Left lobe of liver (tissue), 2 donors: ENCODE data around the gene WDR86. TPM values are rescaled to one million over a fixed set of nuclear protein-coding genes. Genes with fewer than 3 reads are reported as not detected.

Source experiments
- ATAC-seq: fragments of 200-7000 bp; cut with Tn5 transposase; one replicate; pipeline ENCODE4 v1.9.1; 2020; ENCODE audit warnings: mild to moderate bottlenecking, moderate library complexity
- DNase-seq: peaks from one replicate; pipeline ENCODE4 v3.0.0-alpha.2; 2020; ENCODE audit warnings: low spot score
- total RNA-seq: library from RNA; stranded (reverse); gene quantifications from one replicate; pipeline ENCODE4 v1.2.1, GENCODE V29; 2021
- donor health status: DM: no; HTN: no; CAD: no; lungs with moderate emphysema.
- donor health status: DM: no; HTN: yes; CAD: no.

WDR86 gene
- total RNA-seq, 1 donor from 2014 or later: 0.28 TPM

DNA sequence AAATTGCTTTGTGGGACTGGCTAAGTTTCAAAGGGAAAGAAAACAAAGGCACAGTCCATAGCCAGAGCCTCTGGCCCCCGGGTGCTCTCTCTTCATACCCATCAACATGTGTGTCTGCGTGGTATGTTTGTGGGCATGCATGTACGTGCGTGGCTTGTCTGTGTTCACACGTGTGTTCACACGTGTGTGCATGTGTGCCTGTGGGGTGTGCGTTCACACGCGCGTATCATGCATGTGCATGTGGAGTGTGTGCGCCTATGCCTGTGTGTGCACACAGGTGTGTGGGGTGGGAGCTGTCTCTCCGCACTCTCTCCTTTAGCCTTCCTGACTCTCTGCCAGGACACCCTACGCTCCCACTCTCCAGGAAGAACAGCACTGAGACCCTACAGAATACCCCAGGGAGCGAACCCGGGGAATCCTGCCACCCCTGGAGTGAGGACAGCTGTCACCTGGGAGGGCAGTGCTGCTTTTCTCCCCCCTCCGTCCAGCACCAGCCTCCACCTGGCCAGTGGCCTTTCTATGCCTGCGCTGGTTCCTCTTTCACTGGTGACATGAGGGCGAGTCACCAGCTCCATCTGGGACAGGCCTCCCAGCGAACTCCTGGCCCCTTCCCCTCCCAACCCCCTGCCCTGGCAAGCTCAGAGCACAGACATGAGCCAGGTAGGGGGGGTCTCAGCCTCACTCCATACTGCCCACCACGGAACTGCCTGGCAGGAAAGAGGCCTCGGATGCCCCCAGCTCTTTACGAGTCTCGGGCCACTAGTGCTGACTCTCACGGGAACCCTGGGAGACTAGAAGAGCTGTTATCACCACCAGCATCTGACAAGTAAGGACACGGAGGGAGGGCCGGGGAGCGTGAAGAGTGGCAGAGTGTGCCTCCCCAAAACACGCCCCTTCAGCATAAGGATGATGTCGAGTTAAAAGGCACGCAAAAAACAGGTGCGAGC is 16.5 kb downstream of the WDR86 start:
- DNase-seq: no peak
- no peak for ATAC-seq

DNA sequence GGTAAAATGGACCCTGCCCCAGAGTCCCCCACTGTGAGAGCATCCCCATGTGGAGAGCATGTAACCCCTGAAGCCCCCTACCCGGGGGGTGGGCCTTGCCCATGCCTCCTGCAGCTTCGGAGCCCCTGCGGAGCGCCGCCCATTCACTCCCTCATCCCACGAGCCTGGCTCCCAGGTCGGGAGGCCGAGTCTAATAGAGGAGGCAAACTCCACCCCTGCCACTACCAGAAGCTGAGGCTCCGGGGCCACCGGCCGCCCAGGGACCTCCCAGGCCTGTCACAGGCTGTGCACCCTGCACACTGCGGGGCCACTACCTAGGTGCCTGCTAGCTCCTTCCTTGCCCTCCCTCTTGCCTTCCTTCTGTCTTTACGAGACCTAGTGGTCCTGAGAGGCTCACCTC is 17.4 kb downstream of the WDR86 start:
- ATAC-seq (no peak), DNase-seq (no peak)

DNA sequence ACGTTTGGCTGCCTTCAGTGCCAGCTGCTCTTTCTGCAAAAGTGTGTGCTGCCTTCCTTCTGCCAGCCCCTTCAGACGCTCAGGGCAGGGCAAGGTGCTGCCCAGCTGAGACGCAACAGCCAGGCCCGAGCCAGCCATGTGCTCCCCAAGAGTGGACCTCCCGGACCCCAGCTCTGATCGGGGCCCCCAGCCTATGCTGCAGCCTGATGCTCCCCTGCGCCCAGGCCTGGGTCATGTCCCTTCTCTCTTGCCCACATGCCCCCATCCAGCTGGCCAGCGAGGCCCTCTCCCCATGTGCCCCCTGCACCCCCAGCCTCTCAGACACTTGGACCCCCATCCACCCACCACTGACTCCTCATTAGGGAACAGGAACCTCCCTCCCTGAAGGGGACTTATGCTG is 17.8 kb downstream of the WDR86 start:
- ATAC-seq (no peak), DNase-seq (no peak)

DNA sequence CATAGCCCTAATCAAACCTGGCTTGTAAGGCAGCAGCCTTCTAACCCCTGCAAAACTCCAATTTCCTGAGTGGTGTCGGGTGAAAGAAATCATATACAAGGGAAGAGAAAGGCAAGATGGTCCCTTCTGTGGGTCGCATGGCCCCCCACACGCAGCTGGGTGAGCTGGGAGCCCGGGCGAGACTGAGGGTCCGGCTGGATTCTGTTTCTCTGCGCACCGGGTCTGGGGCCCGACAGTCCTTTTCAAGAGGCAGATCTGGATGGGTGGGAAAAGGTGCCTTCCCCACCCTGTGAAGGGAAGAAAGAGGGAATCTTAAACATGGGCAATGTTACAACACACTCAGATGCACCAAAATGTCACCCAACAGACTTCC is 18.5 kb downstream of the WDR86 start:
- DNase-seq (no peak), ATAC-seq (no peak)

DNA sequence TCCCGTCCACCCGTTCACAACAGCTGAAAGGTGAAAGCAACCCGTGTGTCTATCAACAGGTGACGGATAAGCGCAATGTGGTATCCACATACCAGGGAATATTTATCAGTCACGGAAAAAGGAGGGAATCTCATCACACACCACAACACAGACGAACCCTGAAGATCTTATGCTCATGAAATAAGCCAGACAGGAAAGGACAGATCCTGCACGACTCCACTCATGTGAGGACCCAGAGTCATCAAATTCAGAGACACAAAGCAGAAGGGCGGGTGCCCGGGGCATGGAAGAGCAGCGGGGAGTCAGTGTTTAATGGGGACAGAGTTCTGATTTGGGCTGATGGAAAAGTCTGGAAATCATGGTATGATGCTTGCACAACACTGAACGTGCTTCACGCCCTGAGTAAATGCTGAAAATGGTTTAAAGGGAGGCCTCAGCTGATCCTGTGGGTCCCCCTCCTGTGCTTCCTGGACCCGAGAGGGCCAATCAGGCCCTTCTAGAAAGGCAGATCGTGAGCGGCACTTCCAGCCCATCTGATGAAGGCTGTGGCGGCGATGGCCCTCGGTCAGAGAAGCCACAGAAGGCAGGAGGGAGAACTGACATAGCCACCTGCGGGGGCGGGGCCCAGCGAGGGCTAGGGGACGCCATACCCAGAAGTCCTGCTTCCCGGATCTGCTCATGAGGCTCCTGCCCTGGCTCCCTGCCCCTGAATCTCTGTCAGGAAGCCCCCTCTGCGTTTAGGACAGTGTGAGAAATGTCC is 19.1 kb downstream of the WDR86 start:
- DNase-seq (no peak), ATAC-seq (no peak)

DNA sequence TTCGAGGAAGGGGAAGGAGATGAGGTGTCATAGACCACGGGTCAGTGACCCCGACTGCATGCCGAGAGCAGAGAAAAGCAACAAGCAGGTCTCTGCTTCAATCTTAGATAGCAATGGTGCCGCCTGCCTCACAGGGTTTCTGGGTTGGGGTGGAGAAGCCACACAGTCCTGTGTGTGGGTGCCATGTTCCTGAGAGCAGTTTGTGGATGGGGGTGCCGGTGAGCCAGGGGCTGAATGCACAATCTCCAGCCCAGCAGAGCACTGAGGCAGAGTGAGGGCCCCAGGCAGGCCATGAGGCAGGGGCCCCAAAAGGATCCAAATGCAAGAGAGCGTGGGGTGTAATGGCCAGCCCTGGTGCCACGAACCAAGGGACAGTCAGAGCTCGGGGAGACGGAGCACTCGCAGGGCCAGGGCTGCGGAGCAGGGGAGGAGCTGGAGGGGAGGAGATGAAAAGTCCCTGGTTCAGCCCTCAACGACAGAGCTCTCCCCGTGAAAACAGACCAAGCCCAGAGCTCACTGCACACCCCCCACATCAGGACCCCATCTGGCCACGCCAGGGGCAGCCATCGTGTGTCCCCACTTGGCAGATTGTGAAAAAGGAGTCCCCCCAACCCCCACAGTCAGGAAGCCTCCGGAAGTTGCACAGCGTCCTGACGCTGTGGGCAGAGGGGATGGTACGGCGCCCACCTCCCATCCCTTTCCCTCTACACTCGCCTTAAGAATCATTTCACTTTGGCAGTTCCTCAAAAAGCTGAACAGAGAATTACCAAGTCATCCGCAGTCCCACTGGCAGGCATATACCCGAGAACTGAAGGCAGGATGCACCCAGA is 19.9 kb downstream of the WDR86 start:
- ATAC-seq (no peak), DNase-seq (no peak)

DNA sequence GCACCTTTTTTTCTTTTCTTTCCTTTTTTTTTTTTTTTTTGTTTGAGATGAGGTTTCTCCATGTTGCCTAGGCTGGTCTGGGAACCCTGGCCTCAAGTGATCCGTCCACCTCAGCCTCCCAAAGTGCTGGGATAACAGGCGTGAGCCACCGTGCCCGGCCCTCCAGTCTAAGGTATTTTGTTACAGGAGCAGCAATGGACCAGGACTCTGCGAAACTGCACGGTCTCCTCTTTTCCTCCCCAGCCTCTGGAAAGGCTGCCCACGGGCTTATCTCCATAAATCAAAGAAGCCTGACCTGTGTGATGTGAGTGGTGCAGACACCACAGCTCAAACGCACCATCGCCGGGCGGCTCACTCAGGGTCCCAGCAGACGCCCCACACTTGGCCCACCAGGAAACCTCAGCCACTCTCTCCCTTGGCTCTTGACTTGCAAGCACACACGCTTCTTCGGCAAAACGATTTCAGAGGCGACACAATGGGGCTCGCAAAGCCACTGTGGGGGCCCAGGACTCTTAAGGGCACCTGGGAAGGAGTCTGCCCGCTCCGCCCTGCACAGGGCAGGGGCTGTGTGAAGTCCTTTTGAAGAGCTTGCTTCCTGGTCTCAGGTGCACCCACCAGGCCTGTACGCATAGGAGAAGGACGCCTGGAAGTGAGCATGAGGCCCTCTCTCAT is 20.6 kb downstream of the WDR86 start:
- no peak for DNase-seq
- no peak for ATAC-seq

DNA sequence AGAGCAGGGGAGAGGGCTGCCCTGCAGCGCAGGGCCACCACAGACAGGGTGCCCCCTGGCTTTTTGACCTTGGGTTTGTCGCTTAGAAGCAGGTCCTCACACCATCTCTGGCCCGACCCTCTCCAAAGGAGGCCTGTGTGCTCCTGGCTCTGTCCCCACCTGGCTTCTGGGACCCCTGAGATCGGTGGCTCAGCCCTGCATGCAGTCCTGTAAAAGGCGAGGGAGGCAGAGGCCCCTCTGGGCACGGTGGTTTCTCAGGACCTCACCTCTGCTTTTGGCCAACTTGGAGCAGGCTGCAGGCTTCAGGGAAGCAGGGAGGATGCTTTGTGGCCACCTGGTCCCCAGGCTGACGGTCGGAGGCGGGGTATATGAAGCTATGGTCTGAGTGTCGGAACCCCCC is 21.4 kb downstream of the WDR86 start:
- DNase-seq (no peak), ATAC-seq (no peak)

DNA sequence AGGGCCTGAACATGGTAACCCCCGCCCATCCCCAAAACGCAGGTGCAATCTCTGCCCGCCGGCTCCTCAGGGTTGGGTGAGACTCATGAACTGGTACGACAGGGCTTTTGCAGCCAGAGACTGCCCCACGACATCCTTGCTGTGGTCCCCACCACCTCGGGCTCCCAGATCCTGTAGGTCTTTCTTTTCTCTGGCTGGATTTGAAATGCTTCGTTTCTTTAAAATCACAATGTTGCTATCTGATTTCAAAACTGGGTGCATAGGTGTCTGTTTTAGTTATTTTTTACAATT is 21.9 kb downstream of the WDR86 start:
- no peak for DNase-seq

DNA sequence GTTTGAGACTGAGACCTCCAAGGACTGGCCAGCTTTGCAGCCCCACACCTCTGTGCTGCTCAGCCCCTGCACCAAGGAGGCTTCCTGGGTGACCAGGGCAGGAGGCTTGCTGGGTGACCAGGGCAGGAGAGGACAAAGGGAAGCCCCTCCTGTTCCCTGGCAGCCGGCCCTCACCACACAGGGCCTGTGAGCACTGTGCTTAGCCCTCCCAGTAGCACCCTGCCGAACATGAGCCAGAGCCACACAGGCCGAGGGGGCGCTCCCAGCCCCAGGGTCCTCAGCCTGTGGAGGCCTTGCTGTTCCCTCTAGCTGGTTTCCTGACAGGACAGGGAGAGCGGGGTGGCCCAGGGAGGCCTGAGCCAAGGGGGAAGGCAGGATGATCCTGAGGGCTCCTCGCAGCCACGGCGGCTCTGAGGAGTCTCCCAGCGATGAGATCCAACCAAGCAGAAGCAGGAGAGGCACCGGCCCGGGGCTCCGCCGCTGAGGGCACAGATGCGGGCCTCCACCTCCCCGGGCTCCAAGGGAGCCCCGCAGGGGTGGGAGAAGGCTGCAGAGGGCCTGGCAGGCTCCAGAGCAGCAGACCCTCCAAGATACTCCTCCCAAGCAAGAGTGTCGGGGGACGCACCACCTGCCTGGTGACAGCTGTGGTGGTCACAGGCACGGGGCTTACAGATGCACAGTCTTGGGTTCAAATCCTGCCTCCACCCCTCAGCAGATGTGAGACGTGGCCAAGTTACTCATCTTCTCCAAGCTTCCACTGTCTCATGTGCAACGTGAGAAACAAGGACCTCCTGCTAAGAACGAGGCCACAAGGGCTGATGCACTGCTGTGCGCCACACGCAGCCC is 22.5 kb downstream of the WDR86 start:
- no peak for ATAC-seq
- no peak for DNase-seq

More for the DNA sequence above, 21.9 kb downstream of the WDR86 start:
- no peak for ATAC-seq

DNA sequence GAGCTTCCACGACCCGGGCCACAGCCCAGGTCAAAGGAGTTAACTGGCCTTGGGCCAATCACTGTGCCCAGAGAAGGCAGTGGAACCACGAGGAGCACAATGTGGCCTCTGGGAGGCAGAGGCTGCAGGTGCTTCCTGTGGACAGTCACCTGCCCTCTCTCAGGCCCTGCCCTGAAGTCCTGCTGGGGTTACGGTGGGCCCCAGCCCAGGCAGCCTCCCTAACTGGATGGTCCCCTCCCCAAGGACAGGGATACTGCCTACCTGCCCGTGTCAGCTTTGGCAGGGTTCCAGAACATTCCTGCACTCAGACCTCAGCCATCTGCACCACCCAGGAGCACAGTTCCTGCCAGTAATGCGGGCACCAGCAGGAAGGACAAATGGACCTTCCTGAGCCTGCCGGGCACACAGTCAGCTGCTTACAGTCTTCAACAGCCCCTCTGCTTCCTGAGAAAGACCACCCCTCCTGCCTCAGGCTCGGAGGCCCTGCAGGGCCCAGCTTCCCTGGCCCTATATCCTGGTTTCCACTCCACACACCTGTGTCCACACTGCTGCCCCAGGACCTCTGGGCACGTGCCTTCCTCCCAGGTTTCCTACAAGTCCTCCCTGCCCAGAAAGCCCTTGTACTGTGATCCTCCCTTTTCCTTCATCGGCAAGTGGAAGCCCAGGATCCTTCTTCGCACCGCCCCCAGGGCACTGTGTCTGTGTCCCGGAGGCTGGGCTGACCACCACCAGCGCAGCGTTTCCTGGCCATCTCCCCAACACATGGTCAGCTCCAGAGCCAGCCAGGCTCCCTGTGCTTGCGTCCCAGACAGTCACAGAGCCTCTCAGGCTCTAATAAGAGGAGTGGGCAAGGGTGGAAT is 23.3 kb downstream of the WDR86 start:
- ATAC-seq (peak; percentile 42), DNase-seq (no peak)

DNA sequence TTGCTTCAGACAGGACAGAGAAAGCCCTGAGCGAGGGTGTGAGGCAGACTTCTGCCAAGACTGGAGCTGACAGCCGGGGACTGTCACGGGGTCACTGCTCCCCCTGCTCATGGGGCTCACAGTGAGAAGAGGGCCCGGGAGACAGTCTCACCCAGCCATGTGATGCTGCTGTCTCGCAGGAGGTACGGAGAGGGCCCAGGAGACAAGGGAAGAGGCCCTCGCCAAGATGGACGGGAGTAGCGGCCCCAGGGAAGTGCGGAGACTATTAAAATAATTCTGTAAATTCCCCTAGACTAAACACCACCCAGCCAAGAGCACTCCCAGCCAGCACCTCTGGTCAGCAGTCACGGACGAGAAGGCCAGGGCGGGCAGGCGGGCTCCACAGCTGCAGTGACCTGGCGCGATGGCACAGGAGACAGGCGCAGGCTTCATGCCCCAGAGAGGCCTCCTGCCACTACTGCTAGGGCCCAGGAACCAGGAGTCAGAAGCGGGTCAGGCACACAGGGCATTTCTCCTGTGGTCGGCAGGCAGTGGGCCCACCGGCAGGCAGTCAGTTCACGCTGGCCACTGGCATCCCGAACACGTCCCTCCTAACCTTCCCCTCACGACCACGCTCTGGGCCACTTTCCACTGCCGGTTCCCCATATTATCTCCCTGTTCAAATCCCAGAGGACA is 24.1 kb downstream of the WDR86 start:
- no peak for ATAC-seq
- DNase-seq: no peak

DNA sequence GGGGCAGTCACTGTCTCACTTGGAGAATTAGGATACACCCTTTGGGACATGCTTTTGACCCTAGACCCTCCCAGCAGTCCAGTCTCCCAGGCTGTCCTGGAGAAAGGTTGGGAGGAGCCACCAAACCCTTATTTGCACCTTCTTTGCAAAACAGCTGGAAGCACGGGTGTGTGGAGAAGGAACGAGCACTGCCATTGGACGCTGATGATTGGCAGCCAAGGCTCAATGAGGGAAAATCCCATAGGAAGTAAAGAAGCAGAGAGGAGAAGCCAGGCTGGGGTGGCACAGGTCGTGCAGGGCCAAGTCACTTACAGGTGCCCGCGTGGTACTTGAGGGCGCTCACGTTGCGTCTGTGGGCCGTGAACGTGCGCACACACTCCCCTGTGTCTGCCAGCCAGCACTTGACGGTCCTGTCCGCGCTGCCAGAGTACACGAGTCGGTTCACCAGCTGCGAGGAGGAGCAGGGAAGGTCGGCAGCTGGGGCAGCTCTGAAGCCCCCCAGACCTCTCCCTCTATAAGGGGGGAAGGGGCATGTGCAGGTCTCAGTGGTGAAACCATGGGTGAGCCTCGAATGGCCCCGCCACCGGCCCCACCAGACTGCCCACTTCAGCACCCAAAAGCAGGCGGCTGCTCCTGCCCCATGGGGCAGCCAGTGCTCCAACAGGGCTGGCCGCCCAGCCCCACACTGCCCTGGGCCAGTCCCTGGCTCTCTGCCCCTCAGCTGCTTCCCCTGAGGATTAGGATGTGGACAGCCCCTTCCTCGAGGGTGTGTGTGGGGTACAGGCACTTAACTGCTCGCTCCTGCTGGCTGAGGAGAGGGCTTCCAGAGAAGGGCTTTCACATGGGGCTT is 24.8 kb downstream of the WDR86 start:
- ATAC-seq (no peak), DNase-seq (no peak)

DNA sequence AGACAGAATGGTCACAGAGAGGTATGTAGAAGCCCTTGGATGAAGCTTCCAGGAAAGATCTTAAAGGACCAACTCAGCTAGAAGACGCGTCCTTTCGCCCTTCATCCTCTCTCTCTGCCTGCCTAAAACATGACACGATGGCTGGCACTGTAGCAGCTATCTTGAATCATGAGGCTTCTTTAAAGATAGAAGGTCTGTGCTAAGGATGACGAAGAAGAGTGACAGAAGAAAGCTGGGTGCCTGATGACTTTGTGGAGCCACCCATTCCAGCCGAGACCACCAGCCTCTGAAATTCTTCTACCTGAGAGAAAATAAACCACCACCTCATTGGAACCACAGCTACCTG is 25.5 kb downstream of the WDR86 start:
- DNase-seq (no peak), ATAC-seq (no peak)

DNA sequence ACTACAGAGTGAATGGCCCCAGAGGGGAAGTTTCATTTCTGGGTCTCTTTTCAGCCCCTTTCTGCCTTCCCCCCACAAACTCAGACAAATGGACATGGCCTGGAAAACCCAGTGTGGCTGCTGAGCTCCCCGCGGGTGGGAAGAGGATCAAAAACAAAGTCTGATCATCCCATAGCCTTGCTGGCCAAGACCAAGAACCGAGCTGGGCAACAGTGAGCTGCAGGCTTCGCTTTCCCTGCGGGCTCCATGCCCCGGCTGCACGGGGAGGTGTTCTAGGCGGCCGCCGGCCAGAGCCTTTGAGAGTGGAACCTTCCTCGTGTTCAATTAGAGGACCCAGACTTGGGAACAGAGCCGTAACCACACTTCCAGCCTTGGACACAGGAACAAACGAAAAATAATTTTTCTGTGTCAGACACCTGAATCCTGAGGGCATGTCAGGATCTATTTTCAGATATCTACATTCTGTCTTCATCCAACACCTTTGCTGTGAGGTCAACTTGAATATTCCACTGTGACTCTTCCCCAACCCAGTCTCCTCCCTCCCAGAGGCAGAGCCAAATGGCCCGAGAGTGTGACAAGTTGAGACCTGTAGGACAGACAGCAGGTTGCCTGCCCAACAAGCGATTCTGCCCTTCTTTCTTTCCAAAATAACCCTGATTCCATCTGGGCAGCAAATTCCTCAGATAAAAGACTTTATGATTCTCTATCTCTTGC is 26.0 kb downstream of the WDR86 start:
- ATAC-seq (no peak), DNase-seq (no peak)

DNA sequence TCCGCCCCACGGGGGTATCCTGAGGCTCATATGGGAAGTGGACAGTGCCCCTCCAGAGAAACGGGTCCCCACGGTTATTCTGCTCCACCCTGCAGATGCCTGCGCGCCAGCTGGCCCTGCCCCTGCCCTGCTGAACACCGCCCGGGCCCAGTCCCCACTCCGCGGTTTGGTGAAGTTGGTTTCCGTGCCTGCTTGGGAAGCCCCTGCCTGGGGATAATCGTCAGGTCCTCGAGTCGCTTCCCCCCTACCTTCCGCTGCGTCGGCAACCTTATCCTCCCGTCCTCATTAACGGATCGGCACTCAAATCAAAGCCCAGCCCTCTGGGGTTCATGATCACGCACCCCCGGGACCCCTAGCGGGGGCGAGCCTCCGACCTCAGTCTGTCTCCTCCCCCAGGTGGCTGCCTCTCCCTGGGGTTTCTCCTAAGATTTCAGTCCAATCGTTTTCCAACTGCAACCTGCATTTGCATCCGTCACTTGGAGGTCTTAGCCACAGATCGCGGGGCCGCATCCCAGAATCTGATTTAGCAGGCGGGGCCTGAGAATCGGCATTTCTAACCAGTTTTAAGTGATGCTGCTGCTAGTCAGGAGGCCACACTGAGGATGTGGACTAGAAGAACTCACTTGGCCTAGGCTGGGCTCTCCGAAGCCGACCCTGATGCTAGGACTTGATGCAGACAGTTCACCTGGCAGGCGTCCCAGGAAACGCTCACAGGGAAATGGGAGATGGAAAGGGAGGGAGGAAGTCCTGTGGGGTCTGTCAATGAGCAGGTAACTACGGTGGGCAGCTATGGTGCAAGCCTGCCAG is 27.6 kb downstream of the WDR86 start:
- ATAC-seq (no peak), DNase-seq (no peak)
